Measurements from ENCODE around the gene NRSN2.

Gene NRSN2

GRCh38 chr20:397432-398237, 50.7 kb downstream of the NRSN2 start:
- DNase-seq: no peak

GRCh38 chr20:399182-399707, 52.3 kb downstream of the NRSN2 start:
- DNase-seq: no peak

- no peak for DNase-seq
Observed at GRCh38 chr20:400128-400453, 53.2 kb downstream of the NRSN2 start.

- DNase-seq: peak in 1 of 2 donors; percentile 15
Observed at GRCh38 chr20:400454-401275, 53.8 kb downstream of the NRSN2 start.

- DNase-seq: no peak
Observed at GRCh38 chr20:401682-402495, 55.0 kb downstream of the NRSN2 start.

- DNase-seq: no peak
Observed at GRCh38 chr20:402496-402885, 55.6 kb downstream of the NRSN2 start.

GRCh38 chr20:402898-403581, 56.1 kb downstream of the NRSN2 start:
- no peak for DNase-seq

GRCh38 chr20:403582-403957, 56.7 kb downstream of the NRSN2 start:
- no peak for DNase-seq

GRCh38 chr20:404088-404487, 57.2 kb downstream of the NRSN2 start:
- no peak for DNase-seq

Data from inflammatory macrophage (primary cell).